NCI-H748 treated with DMSO at 0.1 percent for 48 hours (cell line): ENCODE measurements around the gene CDKL4.
"Not testable (repeated sequence)": the region's sequence is repeated elsewhere in the genome, so short reads cannot be mapped to it uniquely, and the experiment has no call there.

Source experiments
- DNase-seq: peaks from one replicate; lab custom pipeline; 2025; lab: John Stamatoyannopoulos, UW

The CDKL4 gene

DNA sequence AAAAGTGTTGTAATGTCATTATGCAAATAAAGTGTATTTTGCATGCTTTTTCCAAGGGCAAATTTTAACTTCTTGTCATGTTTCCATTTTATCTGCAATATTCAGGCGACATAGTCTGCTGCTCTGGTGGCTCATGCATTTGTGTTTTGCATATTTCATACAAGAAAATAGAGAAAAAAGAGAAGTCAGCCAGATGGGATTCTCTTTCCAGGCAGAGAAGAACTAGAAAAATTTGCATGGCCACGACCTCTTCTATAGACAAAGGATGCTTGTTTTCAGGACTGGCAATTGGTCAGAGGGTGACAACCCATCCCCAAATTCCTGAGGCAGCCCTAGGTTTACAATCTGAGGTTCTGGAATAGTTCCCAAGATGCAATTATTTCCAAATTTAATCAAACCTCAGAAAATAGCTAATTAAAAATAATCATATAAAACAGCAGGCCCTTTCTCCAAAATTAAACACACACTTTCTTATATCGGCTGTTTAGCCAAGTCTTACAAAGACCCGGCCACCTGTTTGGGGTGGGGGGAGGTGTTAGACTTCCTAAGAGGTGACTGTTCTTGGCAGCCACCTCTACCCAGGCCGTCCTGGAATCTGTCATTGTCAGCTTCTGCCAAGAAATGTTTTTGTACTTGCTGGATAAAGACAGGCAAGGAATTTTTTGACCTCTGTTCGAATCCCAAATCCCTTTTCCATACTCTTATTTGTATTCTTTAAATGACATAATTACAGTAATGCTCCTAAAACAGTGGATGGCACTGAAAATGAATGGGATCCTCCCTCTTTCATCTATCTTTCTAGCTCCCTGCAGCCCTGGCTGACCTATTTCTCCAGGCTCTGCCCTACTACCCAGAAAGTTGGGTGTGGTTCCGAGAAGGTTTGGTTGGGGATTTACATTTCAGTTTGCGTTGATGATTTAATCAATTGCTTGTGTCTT is 102.2 kb downstream of the CDKL4 start:
- DNase-seq = no peak

DNA sequence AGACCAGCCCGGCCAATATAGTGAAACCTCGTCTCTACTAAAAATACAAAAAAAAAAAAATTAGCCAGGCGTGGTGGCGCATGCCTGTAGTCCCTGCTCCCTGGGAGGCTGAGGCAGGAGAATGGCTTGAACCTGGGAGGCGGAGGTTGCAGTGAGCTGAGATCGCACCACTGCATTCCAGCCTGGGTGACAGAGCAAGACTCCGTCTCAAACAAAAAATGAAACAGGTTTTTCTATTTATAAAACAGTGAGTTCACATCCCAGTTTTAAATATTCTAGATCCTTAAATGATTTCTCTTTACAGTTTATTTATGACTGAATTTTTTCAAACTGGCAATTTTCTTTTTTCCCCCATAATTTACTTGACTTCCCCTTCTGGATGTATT is 102.8 kb downstream of the CDKL4 start:
- not testable (repeated sequence) for DNase-seq

DNA sequence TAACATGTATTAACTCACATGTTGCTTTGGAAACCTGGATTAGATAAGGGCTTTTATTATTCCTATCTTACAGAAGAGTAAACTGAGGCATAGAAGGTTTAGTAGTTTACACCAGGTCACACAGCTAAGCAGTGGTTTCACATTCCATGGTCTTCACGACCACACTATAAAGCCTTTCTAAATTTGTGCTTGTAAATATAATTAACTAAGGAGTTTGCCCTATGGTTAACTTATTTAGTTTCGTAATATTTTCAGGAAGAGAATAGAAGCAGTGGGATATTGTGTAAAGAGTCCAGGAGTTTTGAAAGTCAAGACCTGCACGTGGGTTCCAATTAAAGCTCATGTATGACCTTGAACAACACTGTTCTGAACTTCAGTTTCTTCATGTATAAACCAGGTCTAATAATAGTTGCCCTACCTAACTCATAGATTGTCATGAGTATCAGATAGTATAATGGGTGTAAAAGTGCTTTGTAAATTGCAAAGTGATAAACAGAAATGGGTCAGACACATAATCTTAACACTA is 103.4 kb downstream of the CDKL4 start:
- no peak for DNase-seq

DNA sequence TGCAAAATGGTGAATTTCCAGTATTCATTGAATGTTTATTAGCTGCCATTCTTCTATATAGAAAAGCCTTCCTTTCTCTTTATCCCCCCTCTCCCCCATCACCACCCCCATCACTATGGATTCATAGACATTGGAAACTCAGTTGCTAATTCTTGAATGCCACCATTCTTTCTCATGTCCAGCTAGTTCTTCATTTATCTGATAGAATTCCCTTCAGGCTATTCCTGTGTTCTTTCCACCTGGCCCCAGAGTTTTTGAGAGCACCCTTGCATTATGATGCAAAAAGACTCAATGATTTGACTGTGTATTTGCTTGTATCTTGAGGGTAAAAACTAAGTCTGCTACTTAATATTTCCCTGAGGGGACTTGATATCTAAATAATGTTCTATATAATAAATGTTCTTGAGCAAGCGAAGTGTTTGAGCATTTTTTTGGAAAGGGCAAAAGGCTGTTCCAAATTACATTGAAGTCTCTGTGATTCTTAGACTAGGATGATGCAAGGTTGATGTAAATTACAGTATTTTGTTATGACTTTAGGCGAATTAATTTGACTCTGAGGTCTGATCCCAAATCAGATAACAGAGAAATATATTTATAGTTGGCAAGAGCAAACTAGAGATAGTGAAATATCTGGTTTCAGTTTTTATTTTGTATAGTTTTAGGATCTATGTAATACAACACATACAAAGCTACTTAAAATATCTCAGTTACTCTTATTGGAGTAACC is 104.1 kb downstream of the CDKL4 start:
- no peak for DNase-seq

DNA sequence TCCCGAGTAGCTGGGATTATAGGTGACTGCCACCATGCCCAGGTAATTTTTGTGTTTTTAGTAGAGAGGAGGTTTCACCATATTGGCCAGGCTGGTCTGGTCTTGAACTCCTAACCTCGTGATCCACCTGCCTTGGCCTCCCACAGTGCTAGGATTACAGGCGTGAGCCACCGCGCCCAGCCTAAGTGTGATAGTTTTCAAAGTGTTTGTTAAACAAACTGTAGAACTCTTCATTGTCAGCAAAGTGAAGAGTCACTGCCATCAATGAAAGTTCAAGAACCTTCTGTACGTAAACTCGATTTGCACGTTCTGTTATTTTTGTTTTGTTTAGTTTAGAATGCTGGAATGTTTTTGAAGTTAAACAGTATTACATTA is 104.9 kb downstream of the CDKL4 start:
- DNase-seq = no peak

DNA sequence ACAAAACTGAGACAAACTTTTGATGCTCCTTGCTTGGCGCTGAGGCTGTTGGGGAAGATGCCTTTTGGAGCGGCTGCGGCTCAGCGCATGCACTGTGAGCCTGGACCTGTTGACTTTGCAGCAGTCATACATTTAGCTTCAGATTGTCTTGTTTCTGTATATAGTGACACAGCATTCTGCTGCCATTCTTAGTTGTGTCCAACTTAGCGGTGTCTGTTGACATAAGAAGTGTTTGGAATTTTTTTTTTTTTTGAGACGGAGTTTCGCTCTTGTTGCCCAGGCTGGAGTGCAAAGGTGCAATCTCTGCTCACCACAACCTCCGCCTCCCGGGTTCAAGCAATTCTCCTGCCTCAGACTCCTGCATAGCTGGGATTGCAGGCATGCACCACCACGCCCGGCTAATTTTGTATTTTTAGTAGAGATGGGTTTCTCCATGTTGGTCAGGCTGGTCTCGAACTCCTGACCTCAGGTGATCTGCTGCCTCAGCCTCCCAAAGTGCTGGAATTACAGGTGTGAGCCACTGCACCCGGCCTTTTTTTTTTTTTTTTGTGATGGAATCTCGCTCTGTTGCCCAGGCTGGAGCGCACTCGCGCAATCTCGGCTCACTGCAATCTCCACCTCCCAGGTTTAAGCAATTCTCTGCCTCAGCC is 105.5 kb downstream of the CDKL4 start:
- DNase-seq = not testable (repeated sequence)

DNA sequence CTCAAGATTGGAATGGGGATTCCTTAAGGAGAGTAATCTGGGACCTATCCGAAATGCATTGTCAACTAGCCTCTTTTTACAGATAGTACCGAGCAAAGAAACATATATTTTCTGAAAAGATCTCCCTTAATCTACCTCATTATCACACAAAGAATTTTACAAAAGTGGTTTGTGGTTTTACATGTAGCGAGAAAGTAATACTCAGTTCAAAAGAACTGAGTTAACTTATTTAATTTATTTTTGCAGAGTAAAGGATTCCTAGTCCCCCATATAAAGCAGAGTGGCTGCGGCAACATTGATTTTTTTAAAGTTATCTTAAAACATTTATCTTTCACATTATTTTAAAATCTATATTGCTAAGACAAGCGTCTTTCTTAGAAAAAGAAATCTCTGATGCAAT is 107.0 kb downstream of the CDKL4 start:
- no peak for DNase-seq

DNA sequence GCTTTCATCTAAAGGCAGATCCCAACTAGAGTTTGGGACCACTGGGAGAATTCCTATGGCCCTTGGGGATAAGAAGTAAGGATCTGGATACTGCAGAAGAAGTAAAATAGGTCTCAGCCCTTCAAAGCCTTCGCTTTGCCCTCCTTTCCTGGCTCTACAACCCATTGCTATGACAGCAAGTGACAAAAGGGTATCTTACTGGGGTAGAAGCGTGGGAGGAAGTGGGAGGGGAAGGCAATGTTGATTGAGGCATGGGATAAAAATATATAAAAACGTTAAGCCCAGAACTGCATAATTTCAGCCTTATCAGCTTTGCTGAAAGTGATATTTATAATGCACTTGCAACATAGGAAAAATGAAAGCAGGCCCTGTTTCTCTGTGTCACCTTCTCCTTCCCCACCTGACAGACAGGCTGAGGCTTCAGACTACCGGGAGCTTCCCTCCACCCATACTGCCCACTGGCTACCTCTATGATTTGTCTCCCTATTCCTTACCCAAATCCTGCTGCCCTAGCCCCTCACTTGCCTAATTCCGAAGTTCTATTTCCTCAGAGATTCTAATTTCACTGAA is 108.0 kb downstream of the CDKL4 start:
- DNase-seq = no peak

DNA sequence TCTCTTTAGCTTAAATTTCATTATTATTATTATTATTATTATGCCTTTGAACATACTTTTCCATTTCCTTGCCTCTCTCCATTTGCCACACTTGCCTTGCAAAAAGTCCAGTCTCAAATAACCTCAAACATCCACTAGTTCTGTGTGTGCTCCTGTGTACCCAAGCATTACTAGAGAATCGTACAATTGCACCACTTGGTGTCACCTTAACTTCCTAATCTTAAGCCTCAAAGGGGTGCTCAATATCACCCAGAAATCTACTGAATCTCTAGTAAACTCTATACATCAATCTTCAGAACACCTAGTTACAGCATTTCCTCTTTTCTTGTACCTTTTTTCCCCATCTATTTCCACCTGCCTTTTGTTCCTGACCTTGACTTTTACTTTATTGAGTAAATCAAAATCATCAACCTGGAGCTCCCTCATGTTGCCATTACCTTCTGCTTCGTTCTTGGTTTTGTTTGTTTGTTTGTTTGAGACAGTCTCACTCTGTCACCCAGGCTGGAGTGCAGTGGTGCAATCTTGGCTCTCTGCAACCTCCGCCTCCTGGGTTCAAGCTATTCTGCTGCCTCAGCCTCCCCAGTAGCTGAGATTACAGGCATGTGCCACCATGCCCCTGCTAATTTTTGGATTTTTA is 110.4 kb downstream of the CDKL4 start:
- no peak for DNase-seq

DNA sequence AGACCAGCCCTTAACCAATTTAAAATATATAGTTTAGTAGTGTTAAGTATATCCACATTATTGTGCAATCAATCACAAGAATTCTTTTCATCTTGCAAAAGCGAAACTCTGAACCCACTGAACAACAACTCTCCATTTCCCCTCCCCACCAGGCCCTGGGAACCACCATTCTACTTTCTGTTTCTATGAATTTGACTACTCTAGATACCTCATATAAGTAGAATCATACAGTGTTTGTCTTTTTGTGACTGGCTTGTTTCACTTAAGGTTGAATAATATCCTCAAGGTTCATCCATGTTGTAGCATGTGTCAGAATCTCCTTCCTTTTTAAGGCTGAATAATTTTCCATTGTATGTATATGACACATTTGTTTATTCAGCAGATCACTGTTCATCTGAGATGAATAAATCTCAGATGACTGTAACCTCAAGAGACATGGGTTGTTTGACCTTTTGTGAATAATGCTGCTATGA is 114.8 kb downstream of the CDKL4 start:
- no peak for DNase-seq

DNA sequence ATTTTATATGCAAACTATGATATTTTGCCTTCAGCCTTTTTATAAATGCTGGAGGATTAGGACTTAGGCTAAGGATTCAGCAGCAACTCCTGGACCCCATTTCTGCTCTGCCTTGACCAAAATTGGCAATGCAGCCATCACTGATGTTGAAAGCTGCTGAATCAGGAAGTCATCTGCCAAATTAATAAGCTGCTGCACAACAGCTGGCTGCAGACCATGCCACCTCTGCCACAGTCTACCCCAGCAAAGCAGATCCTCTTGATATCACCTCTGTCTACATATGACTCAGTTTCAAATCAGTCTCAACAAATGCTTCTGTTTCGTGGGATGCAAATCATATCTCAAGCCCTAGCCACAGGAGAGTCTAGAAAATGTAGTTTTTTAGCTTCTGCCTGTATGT is 115.8 kb downstream of the CDKL4 start:
- no peak for DNase-seq
